HG03060 (cell line): ENCODE results near the gene IFITM10.

Experiments used
- ATAC-seq: cut with Tn5 transposase; IDR thresholded peaks from one replicate; pipeline ENCODE4 v1.9.1; 2021; ENCODE audit warnings: low read depth, moderate number of reproducible peaks; ENCODE audit not compliant: unreplicated experiment

Gene IFITM10

GRCh38 chr11:1727096-1727690 is 23.2 kb downstream of the IFITM10 start:
- no peak for ATAC-seq

GRCh38 chr11:1719781-1720180 is 30.6 kb downstream of the IFITM10 start:
- ATAC-seq: no peak

- no peak for ATAC-seq
These were observed 32.1 kb downstream of the IFITM10 start for GRCh38 chr11:1718326-1718725.

GRCh38 chr11:1717745-1718144 is 32.6 kb downstream of the IFITM10 start:
- ATAC-seq: no peak

GRCh38 chr11:1714908-1715885 is 35.2 kb downstream of the IFITM10 start:
- no peak for ATAC-seq

- ATAC-seq: no peak
These were observed 41.7 kb downstream of the IFITM10 start for GRCh38 chr11:1708716-1709115.

- ATAC-seq: no peak
These were observed 42.6 kb downstream of the IFITM10 start for GRCh38 chr11:1707751-1708150.

- ATAC-seq: no peak
These were observed 43.6 kb downstream of the IFITM10 start for GRCh38 chr11:1706634-1707400.

GRCh38 chr11:1705126-1706052 is 45.0 kb downstream of the IFITM10 start:
- no peak for ATAC-seq

GRCh38 chr11:1703146-1703545 is 47.2 kb downstream of the IFITM10 start:
- ATAC-seq: no peak

- no peak for ATAC-seq
These were observed 47.9 kb downstream of the IFITM10 start for GRCh38 chr11:1702506-1702905.

GRCh38 chr11:1701091-1701807 is 49.1 kb downstream of the IFITM10 start:
- ATAC-seq: no peak

GRCh38 chr11:1699771-1700170 is 50.6 kb downstream of the IFITM10 start:
- ATAC-seq: no peak

GRCh38 chr11:1696608-1697570 is 53.5 kb downstream of the IFITM10 start, which contains the start of gene KRTAP5-6:
TSS of gene KRTAP5-6 (plus strand) at chr11:1697195. CDS start at chr11:1697246, 51 bp downstream.
- no peak for ATAC-seq

- no peak for ATAC-seq
These were observed 54.8 kb downstream of the IFITM10 start for GRCh38 chr11:1695548-1696108.

- no peak for ATAC-seq
These were observed 55.4 kb downstream of the IFITM10 start for GRCh38 chr11:1694846-1695547.
